ENCODE measurements around the gene ITPR2. TPM values are rescaled to one million over a fixed set of nuclear protein-coding genes. Genes with fewer than 3 reads are reported as not detected.

Gene ITPR2
- polyA plus RNA-seq, 1 of the 3 experiments (the other 2 are of a cell fraction), result 2.3 TPM

- POLR2A ChIA-PET, result no interaction called here
- CTCF ChIA-PET, result interaction anchor here (0.5 to 0.8 kb wide), 2 partner anchors 12 to 465 kb away, joined by 3 read pairs; no protein-coding TSS in a partner anchor
These were observed 6.5 kb upstream of the ITPR2 start for GRCh38 chr12:26839512-26839911.

GRCh38 chr12:26838888-26839416, 6.0 kb upstream of the ITPR2 start:
- H3K27ac ChIP-seq (ENCODE audit: low read depth in 2 of 2, low read length in 1 of 2), result no peak overlapping the region
- no peak overlapping the region for H3K9ac ChIP-seq
- peaks cover 0 to 1% of the 10 kb centered on the region in 2 experiments; a peak in 1 of 4 replicates for H3K4me1 ChIP-seq (ENCODE audit: control insufficient read depth in 1 of 2, insufficient read depth in 2 of 2, low read depth in 1 of 2, low read length in 1 of 2)
- H3K9me3 ChIP-seq, result no peaks in the 10 kb centered on the region
- POLR2A ChIA-PET, result no interaction called here
- H2AFZ ChIP-seq (ENCODE audit: low read depth), result no peak overlapping the region
- no peak overlapping the region for H3K4me2 ChIP-seq
- H3K4me3 ChIP-seq (ENCODE audit: low read depth in 2 of 2, low read length in 1 of 2), result no peak overlapping the region
- no peak for DNase-seq
- no peaks in the 10 kb centered on the region for H3K27me3 ChIP-seq (ENCODE audit: insufficient read depth)
- WGBS (ENCODE audit: low lambda C conversion rate), result 92% methylated on average over 10 of the region's 24 CpGs
- H3K36me3 ChIP-seq (replicated peaks in 1 of 2; ENCODE audit: control insufficient read depth in 1 of 2, insufficient read depth in 2 of 2, low read length in 1 of 2), result no peaks in the 10 kb centered on the region
- CTCF ChIA-PET, result interaction anchor here (0.5 to 0.8 kb wide), 2 partner anchors 12 to 466 kb away, joined by 3 read pairs; no protein-coding TSS in a partner anchor
- H4K20me1 ChIP-seq (ENCODE audit: insufficient read depth), result no peaks in the 10 kb centered on the region
- no peaks in the 10 kb centered on the region for H3K79me2 ChIP-seq (ENCODE audit: insufficient read depth)
- peaks cover 1% of the 10 kb centered on the region for H3F3A ChIP-seq (replicated peaks; ENCODE audit: insufficient read depth)
- no peaks in the 10 kb centered on the region for H3K9me2 ChIP-seq
- TF ChIP-seq ZBTB33 (IDR thresholded peaks at IDR 0.05; ENCODE audit: borderline replicate concordance, low read depth), result no peak
- TF ChIP-seq RFX5 (IDR thresholded peaks at IDR 0.05; ENCODE audit: low read length), result no peak
- no peak for TF ChIP-seq GATA2 (CRISPR knock-in tag; IDR thresholded peaks at IDR 0.05)
- TF ChIP-seq JUND (IDR thresholded peaks at IDR 0.05), result no peak
- no peak for TF ChIP-seq FOXJ3 (CRISPR knock-in tag; IDR thresholded peaks at IDR 0.05)
- TF ChIP-seq NFIC (IDR thresholded peaks at IDR 0.05; ENCODE audit: borderline replicate concordance), result no peak
- no peak for TF ChIP-seq EP300 (IDR thresholded peaks at IDR 0.05; ENCODE audit: borderline replicate concordance in 1 of 2, low read depth in 1 of 2, low read length in 1 of 2)
- TF ChIP-seq CTCF (IDR thresholded peaks at IDR 0.05), result no peak
- no peak for TF ChIP-seq TEAD4 (IDR thresholded peaks at IDR 0.05; ENCODE audit: borderline replicate concordance, insufficient read depth)
- TF ChIP-seq FOSL2 (IDR thresholded peaks at IDR 0.05; ENCODE audit: borderline replicate concordance, low read depth), result no peak

More at GRCh38 chr12:26839512-26839911, 6.5 kb upstream of the ITPR2 start:
- Histone ChIP-seq H3K27ac (ENCODE audit: low read depth in 2 of 2, low read length in 1 of 2) (no peak overlapping the region), H3K4me1 (ENCODE audit: control insufficient read depth in 1 of 2, insufficient read depth in 2 of 2, low read depth in 1 of 2, low read length in 1 of 2) (no peaks in the 10 kb centered on the region), H3K9me2 (no peaks in the 10 kb centered on the region), H3F3A (replicated peaks; ENCODE audit: insufficient read depth) (no peaks in the 10 kb centered on the region), H3K9me3 (no peaks in the 10 kb centered on the region), H4K20me1 (ENCODE audit: insufficient read depth) (no peaks in the 10 kb centered on the region), H3K36me3 (replicated peaks in 1 of 2; ENCODE audit: control insufficient read depth in 1 of 2, insufficient read depth in 2 of 2, low read length in 1 of 2) (no peaks in the 10 kb centered on the region), H2AFZ (ENCODE audit: low read depth) (no peak overlapping the region), H3K9ac (no peak overlapping the region), H3K4me2 (no peak overlapping the region), H3K4me3 (ENCODE audit: low read depth in 2 of 2, low read length in 1 of 2) (no peak overlapping the region), H3K27me3 (ENCODE audit: insufficient read depth) (no peaks in the 10 kb centered on the region), H3K79me2 (ENCODE audit: insufficient read depth) (no peaks in the 10 kb centered on the region)
- DNase-seq, result no peak
- WGBS (ENCODE audit: low lambda C conversion rate), result 84% methylated on average over 3 of the region's 3 CpGs
- TF ChIP-seq RAD21 (IDR thresholded peaks at IDR 0.05; ENCODE audit: low read length) (no peak), GABPA (IDR thresholded peaks at IDR 0.05; ENCODE audit: low read depth) (no peak), RCOR1 (IDR thresholded peaks at IDR 0.05; ENCODE audit: low read length) (no peak), NRF1 (IDR thresholded peaks at IDR 0.05; ENCODE audit: low read depth, low read length) (no peak), EP300 (IDR thresholded peaks at IDR 0.05; ENCODE audit: borderline replicate concordance in 1 of 2, low read depth in 1 of 2, low read length in 1 of 2) (no peak), GATA2 (CRISPR knock-in tag; IDR thresholded peaks at IDR 0.05) (no peak), RXRA (IDR thresholded peaks at IDR 0.05; ENCODE audit: borderline replicate concordance, low read depth) (no peak), ZBTB33 (IDR thresholded peaks at IDR 0.05; ENCODE audit: borderline replicate concordance, low read depth) (no peak), IRF3 (IDR thresholded peaks at IDR 0.05; ENCODE audit: low read depth, low read length) (no peak), FOXJ3 (CRISPR knock-in tag; IDR thresholded peaks at IDR 0.05) (no peak), TCF12 (IDR thresholded peaks at IDR 0.05) (no peak), TEAD4 (IDR thresholded peaks at IDR 0.05; ENCODE audit: borderline replicate concordance, insufficient read depth) (no peak), MEF2A (IDR thresholded peaks at IDR 0.05; ENCODE audit: borderline replicate concordance, low read depth) (no peak), CHD2 (IDR thresholded peaks at IDR 0.05; ENCODE audit: low read length, partially characterized antibody) (no peak), YY1 (IDR thresholded peaks at IDR 0.05; ENCODE audit: low read depth) (no peak), RFX5 (IDR thresholded peaks at IDR 0.05; ENCODE audit: low read length) (no peak)
